ENCODE measurements around the gene UNCX.

The UNCX gene

GRCh38 chr7:1243964-1244416 is 11.3 kb downstream of the UNCX start:
- DNase-seq (ENCODE audit: low spot score) = no peak

GRCh38 chr7:1244700-1245523 is 12.2 kb downstream of the UNCX start:
- no peak for DNase-seq (ENCODE audit: low spot score)

GRCh38 chr7:1245524-1246050 is 12.9 kb downstream of the UNCX start:
- no peak for DNase-seq (ENCODE audit: low spot score)

- no peak for DNase-seq (ENCODE audit: low spot score)
These were observed 13.6 kb downstream of the UNCX start for GRCh38 chr7:1246160-1246870.

GRCh38 chr7:1246871-1247526 is 14.3 kb downstream of the UNCX start:
- no peak for DNase-seq (ENCODE audit: low spot score)

GRCh38 chr7:1247527-1248041 is 14.9 kb downstream of the UNCX start:
- no peak for DNase-seq (ENCODE audit: low spot score)

- no peak for DNase-seq (ENCODE audit: low spot score)
These were observed 15.7 kb downstream of the UNCX start for GRCh38 chr7:1248143-1248915.

- no peak for DNase-seq (ENCODE audit: low spot score)
These were observed 16.4 kb downstream of the UNCX start for GRCh38 chr7:1248916-1249581.

- no peak for DNase-seq (ENCODE audit: low spot score)
These were observed 17.1 kb downstream of the UNCX start for GRCh38 chr7:1249731-1250130.

- DNase-seq (ENCODE audit: low spot score) = no peak
These were observed 18.2 kb downstream of the UNCX start for GRCh38 chr7:1250901-1251300.

- no peak for DNase-seq (ENCODE audit: low spot score)
These were observed 19.3 kb downstream of the UNCX start for GRCh38 chr7:1251796-1252539.

GRCh38 chr7:1252540-1253090 is 19.9 kb downstream of the UNCX start:
- no peak for DNase-seq (ENCODE audit: low spot score)

- no peak for DNase-seq (ENCODE audit: low spot score)
These were observed 21.1 kb downstream of the UNCX start for GRCh38 chr7:1253681-1254181.

- no peak for DNase-seq (ENCODE audit: low spot score)
These were observed 21.8 kb downstream of the UNCX start for GRCh38 chr7:1254281-1255079.

- no peak for DNase-seq (ENCODE audit: low spot score)
These were observed 22.6 kb downstream of the UNCX start for GRCh38 chr7:1255080-1255816.

- DNase-seq (ENCODE audit: low spot score) = no peak
These were observed 23.2 kb downstream of the UNCX start for GRCh38 chr7:1255817-1256340.

GRCh38 chr7:1256621-1257020 is 23.9 kb downstream of the UNCX start:
- DNase-seq (ENCODE audit: low spot score) = no peak

- no peak for DNase-seq (ENCODE audit: low spot score)
These were observed 24.5 kb downstream of the UNCX start for GRCh38 chr7:1257221-1257620.

Data from CD4-positive, alpha-beta T cell treated with Interleukin-2 at 100 ng/mL for 4 hours (primary cell).